HCT116 (cell line): Measurements from ENCODE around the gene DGKG.

ENCODE experiments used
- CEBPB ChIP-seq: IDR thresholded peaks from 2 replicates; pipeline ENCODE4 v1.6.1; 2012; ENCODE audit warnings: low read depth
- CTCF ChIP-seq, 3 experiments: fragments of 200-600 bp in 1 of 3; sonication (generic) in 1 of 3; IDR thresholded peaks in 2 of 3; conservative IDR thresholded peaks in 1 of 3; 2 replicates each; pipeline ENCODE4 v1.5.1; 2012 to 2017; ENCODE audit warnings: low read depth in 2 of 3, low read length in 2 of 3, antibody characterized with exemption in 1 of 3, borderline replicate concordance in 1 of 3, control low read depth in 1 of 3, mild to moderate bottlenecking in 1 of 3, mixed read lengths in 1 of 3, mixed run types in 1 of 3, moderate library complexity in 1 of 3; ENCODE audit not compliant: insufficient read depth in 1 of 3
- EZH2 ChIP-seq: fragments of 200-600 bp; sonication (generic); IDR thresholded peaks from 2 replicates; pipeline ENCODE4 v1.6.1; 2017; ENCODE audit warnings: antibody characterized with exemption, mixed run types
- EZH2phosphoT487 ChIP-seq: fragments of 200-600 bp; IDR thresholded peaks from 2 replicates; pipeline ENCODE4 v1.6.1; 2018; ENCODE audit warnings: antibody characterized with exemption, borderline replicate concordance
- POLR2A ChIP-seq: IDR thresholded peaks from 2 replicates; pipeline ENCODE4 v1.7.0; 2011; ENCODE audit warnings: borderline replicate concordance; ENCODE audit not compliant: insufficient read depth, insufficient read length; ENCODE audit errors: extremely low read depth
- POLR2AphosphoS5 ChIP-seq: IDR thresholded peaks from 2 replicates; pipeline ENCODE4 v1.6.1; 2011; ENCODE audit warnings: mild to moderate bottlenecking, low read depth, low read length, moderate library complexity
- RAD21 ChIP-seq: IDR thresholded peaks from 2 replicates; pipeline ENCODE4 v1.6.1; 2012; ENCODE audit warnings: low read depth, mild to moderate bottlenecking
- REST ChIP-seq: IDR thresholded peaks from 2 replicates; pipeline ENCODE4 v1.6.1; 2012; ENCODE audit warnings: low read depth
- TCF7L2 ChIP-seq: IDR thresholded peaks from 2 replicates; pipeline ENCODE4 v1.7.0; 2011; ENCODE audit warnings: borderline replicate concordance, inconsistent platforms; ENCODE audit not compliant: insufficient read depth, insufficient read length; ENCODE audit errors: extremely low read depth
- YY1 ChIP-seq: IDR thresholded peaks from 2 replicates; pipeline ENCODE4 v1.6.1; 2011; ENCODE audit warnings: low read length, low read depth, moderate library complexity, mild to moderate bottlenecking; ENCODE audit not compliant: insufficient replicate concordance; ENCODE audit errors: extremely low read depth
- ZBTB33 ChIP-seq: IDR thresholded peaks from 2 replicates; pipeline ENCODE4 v1.6.1; 2011; ENCODE audit warnings: mild to moderate bottlenecking, low read length, moderate library complexity; ENCODE audit not compliant: insufficient replicate concordance; ENCODE audit errors: extremely low read depth
- ZNF274 ChIP-seq: fragments of 200-500 bp; sonication (Bioruptor generic); IDR thresholded peaks from 2 replicates; pipeline ENCODE4 v1.6.1; 2014; ENCODE audit warnings: mild to moderate bottlenecking, low read depth, low read length, inconsistent platforms

- TF ChIP-seq CTCF (IDR thresholded peaks at IDR 0.05 in 2 of 3, conservative IDR thresholded peaks at IDR 0.05 in 1 of 3; ENCODE audit: borderline replicate concordance in 1 of 3, insufficient read depth in 1 of 3, low read depth in 2 of 3, low read length in 2 of 3) (no peak), EZH2phosphoT487 (no peak), REST (no peak), RAD21 (no peak), POLR2A (no peak), POLR2AphosphoS5 (no peak), EZH2 (no peak), ZBTB33 (no peak), YY1 (no peak), ZNF274 (no peak), CEBPB (no peak), TCF7L2 (no peak)
Measured at GRCh38 chr3:186173224-186173815, 188.7 kb downstream of the DGKG start.
